Spleen (tissue), 7 donors: ENCODE data around the gene COL16A1.

Experiments
- CTCF ChIP-seq, 11 experiments: fragments of 200-600 bp in 7 of 11; fragments of 450-650 bp in 4 of 11; sonication (generic) in 4 of 11; IDR thresholded peaks in 8 of 11; conservative IDR thresholded peaks in 3 of 11; 1 replicate in 7 of 11; 2 replicates in 4 of 11; pipeline versions ENCODE4 v1.4.0 to v1.8.0; 2016 to 2021; ENCODE audit warnings: antibody characterized with exemption in 11 of 11, inconsistent platforms in 4 of 11, mild to moderate bottlenecking in 1 of 11
- POLR2A ChIP-seq, 3 donors: fragments of 450-650 bp; IDR thresholded peaks; one replicate each; pipeline ENCODE4 v1.5.1; 2017; ENCODE audit warnings: antibody characterized with exemption in 3 of 3, mild to moderate bottlenecking in 1 of 3
- POLR2AphosphoS5 ChIP-seq, 3 donors: sonication (generic); formaldehyde crosslinking; IDR thresholded peaks; one replicate each; pipeline ENCODE4 v1.5.1; 2017; ENCODE audit warnings: antibody characterized with exemption in 3 of 3
- donor health status: DM: no; HTN: no; CAD: no; lungs with moderate emphysema.
- donor health status: DM: no; HTN: no; CAD: no.
- donor health status: DM: no; HTN: no; CAD: no.

DNA sequence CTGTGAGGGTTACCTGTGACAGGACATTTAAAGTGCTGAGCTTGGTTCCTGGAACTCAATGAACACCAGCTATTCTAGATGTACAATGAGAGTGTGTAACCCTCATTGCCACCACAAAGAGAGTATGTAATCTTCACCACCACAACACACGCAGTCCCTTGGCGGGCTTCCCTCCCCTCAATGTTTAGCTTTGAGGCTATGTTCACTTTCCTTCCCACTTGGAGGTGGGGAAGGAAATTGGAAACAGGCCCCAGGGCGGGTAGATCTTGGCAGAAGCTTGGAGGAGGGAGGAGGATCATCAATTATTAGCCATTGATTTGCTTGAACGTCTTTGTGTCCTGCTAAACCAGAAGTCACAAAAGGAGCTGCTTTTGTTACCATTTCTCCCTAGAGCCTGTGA lies 8.3 kb upstream of the COL16A1 start:
- no peak for TF ChIP-seq CTCF (IDR thresholded peaks at IDR 0.05 in 8 of 11, conservative IDR thresholded peaks at IDR 0.05 in 3 of 11)
- no peak for TF ChIP-seq POLR2AphosphoS5 (IDR thresholded peaks at IDR 0.05)
- no peak for TF ChIP-seq POLR2A (IDR thresholded peaks at IDR 0.05)
